VCaP (cell line): ENCODE results near the gene MLLT10.

Source experiments
- H3K27ac ChIP-seq: fragments of 450-650 bp; 2 replicates; pipeline ENCODE4 v1.5.1; 2017
- TF ChIP-seq, protein P1 (sequence below): fragments of 450-650 bp; conservative IDR thresholded peaks from 2 replicates; pipeline ENCODE4 v1.5.1; 2017; ENCODE audit warnings: mild to moderate bottlenecking, moderate library complexity

Gene MLLT10

DNA sequence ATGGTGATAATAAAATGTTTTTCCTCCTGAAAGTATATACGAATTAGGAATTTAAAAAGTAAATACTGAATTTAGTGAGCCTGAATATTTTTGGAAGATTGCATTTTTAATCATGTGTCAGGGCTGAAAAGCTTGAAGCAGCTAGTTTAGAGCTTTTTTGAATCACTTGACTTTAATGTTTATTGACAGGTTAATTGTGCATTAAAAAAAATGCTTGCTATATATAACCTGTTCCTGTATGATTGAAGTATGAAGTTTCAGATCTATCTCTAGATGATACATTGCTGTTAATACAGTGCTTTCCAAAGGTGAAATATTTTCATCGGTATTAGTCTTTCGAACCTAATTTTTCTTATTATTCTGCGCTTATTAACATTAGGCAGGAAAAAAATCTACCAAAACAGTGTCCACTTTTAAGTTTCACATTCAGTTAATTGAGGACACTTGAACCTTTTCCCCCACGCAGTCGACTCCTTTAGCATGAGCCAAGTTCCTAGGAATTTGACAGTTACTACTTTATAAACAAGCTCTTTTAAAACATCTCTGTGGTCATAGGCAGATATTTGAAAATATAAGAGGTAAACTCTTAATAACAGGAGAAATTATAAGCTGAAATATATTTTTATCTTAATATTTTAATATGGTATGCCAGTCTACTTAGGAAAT, 187.1 kb downstream of the MLLT10 start:
- TF ChIP-seq, protein P1, sequence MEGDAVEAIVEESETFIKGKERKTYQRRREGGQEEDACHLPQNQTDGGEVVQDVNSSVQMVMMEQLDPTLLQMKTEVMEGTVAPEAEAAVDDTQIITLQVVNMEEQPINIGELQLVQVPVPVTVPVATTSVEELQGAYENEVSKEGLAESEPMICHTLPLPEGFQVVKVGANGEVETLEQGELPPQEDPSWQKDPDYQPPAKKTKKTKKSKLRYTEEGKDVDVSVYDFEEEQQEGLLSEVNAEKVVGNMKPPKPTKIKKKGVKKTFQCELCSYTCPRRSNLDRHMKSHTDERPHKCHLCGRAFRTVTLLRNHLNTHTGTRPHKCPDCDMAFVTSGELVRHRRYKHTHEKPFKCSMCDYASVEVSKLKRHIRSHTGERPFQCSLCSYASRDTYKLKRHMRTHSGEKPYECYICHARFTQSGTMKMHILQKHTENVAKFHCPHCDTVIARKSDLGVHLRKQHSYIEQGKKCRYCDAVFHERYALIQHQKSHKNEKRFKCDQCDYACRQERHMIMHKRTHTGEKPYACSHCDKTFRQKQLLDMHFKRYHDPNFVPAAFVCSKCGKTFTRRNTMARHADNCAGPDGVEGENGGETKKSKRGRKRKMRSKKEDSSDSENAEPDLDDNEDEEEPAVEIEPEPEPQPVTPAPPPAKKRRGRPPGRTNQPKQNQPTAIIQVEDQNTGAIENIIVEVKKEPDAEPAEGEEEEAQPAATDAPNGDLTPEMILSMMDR = no peak
- H3K27ac ChIP-seq = no peak overlapping the region

DNA sequence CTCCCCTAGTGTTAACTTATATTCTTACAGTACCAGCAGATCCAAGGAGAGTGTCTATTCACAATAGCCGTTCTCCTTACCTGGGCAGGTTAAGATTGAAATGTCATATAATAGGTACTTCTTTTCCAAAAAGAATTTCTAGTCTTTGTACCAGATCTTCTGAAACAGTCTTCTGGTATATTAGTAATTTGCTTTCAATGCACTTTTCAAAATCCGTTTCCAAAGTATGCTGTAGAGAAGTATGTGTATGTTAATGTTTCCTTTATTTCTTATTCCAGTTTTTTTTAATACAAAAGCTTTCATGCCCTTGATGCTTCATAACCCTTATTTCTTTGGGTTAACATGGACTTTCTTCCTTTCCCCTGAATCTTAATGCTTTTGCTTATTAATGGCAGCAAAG, 188.2 kb downstream of the MLLT10 start:
- H3K27ac ChIP-seq = no peak overlapping the region
- TF ChIP-seq, protein P1 = no peak

DNA sequence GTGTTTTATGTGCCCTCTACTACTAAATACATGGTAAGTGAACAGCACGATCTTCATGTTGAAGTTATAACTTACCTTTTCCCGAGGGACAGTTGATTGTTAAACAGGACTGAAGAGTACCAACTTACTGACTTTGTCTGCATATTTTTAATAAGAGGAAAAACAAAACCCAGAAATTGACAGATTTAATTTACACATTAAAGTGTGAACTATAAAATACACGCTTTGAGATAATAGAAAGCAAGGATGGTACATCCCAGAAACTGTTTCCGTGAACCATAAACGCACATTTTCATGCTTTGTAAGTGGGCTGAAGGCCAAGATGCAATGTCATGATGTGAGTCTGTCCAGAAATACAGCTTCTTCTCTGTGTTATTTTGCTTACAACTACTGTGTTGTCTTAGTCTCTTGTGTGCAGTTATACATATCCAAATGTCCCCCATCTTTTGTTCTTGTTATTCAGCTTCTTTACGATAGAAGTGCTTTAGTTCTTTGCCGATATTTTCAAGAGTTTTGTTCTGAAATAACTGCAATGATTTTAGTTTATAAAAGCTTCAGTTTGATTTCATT, 190.1 kb downstream of the MLLT10 start:
- TF ChIP-seq, protein P1 = no peak

DNA sequence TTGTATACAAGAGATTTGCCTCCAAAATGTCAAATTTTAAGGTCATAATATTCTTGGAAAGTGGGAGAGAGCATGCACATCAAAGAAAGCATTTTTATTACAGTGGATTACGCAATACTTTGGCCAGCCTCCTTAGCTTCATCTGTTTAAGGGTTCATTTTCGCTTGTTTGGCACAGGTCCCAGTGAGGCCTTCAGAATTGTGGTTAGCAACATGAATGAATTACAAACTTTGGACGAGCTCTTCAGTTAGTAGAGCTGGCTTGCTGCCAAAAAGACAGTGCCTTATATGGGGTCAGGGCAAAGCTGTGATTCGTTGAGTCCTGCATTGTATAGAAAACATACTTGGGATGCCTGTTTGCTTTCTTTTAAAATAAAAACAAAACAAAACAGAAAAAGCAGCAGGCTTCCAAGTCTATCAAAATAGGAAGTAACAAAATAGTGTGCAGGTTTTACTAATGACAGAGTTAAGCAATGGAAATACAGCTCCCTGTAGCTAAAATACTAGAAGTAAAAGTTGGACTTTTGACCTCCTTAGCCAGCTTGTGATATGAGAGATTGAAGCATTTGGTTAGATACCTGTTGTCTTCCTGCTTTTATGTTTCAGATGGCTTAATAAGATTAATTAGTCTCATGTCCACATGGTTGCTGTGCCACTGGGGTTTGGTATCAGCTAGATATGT, 190.8 kb downstream of the MLLT10 start:
- TF ChIP-seq, protein P1 = no peak
- no peak overlapping the region for H3K27ac ChIP-seq

More for the DNA sequence above, 190.1 kb downstream of the MLLT10 start:
- no peak overlapping the region for H3K27ac ChIP-seq

DNA sequence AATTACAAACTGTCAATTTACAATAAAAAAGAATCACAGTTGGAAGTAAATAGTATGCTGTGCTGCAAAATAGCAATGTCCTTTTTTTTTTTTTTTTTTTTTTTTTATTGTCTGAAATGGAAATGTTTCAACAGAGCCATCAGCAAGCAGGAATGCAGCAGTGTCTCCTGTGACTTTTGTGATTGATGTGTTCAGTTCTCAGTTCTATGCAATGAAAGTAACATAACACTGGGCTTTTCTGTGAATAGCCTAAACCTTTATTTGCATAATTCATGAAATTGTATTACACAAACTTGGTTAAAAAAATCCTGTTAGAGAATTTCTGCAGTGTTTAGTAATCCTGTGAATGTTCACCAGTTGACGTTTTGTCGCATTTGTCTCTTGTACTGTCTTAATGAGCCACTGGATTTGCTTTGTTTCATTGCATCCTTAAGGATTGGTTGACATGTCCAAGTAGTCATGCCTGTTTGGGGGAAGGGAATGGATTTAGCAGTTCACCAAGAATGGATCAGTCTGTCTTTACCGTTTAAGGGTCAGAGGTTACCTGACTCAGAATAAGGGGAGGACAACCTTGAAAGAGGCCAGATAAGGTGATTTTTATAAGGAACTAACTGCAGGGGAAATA, 192.7 kb downstream of the MLLT10 start:
- TF ChIP-seq, protein P1 = no peak
- H3K27ac ChIP-seq = no peak overlapping the region; the same call in 1 of the 2 replicates

DNA sequence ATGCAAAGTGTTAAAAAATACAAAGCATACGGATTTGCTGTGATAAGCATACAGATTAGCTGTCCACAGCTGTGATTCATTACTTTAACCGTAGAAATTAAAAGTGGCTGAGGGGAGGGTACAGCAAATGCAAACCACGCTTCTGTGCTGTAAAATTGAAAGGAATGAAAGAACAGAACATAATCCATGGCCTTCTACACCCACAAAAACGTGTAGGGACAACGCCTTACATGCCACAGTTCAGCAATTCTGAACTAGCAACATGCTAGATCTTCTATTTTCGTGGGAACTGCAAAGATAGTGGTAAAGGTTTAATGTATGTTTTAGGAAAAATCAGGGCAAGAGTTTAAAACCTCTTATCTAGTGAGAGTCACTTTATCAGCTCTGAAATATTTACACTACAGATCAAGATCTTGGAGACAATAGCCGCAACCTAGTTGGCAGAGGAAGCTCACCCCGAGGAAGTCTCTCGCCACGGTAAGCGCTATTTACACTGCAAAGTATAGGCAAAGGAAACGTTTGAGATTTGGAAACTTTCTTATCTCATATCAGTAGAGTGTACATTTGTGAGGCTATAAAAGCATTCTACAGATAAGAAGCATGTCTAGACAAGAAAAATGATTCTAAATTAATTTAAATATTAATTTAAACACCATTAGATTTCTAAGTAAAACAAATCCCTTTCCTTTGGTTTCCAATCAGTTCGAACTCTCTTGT, 193.6 kb downstream of the MLLT10 start:
- TF ChIP-seq, protein P1 = no peak
- H3K27ac ChIP-seq = peak overlapping the region; percentile 30; the same call in 1 of the 2 replicates
